Measurements from ENCODE around the gene NDUFB4.

- TF ChIP-seq CTCF (IDR thresholded peaks at IDR 0.05 in 8 of 11, conservative IDR thresholded peaks at IDR 0.05 in 3 of 11) (no peak), POLR2AphosphoS5 (IDR thresholded peaks at IDR 0.05) (no peak)
These were observed 384 bp upstream of the NDUFB4 start for GRCh38 chr3:120595788-120596115.
